GM23248 (cell line): Measurements from ENCODE around the gene WFIKKN1. TPM values are rescaled to one million over a fixed set of nuclear protein-coding genes. Genes with fewer than 3 reads are reported as not detected.

Experiments
- DNase-seq: peaks from one replicate; pipeline ENCODE4 v3.0.0-alpha.2; 2015
- H2AFZ ChIP-seq: fragments of 200-600 bp; sonication (generic); 2 replicates; pipeline ENCODE4 v1.6.1; 2016; ENCODE audit warnings: antibody characterized with exemption
- H3F3A ChIP-seq: fragments of 200-600 bp; sonication (generic); 2 replicates; pipeline ENCODE4 v1.6.1; 2016; ENCODE audit warnings: mild to moderate bottlenecking, antibody characterized with exemption, mixed run types; ENCODE audit not compliant: insufficient read depth
- H3K27ac ChIP-seq: fragments of 200-600 bp; sonication (generic); 2 replicates; pipeline ENCODE4 v1.5.1; 2016; ENCODE audit warnings: mild to moderate bottlenecking
- H3K27me3 ChIP-seq: fragments of 200-600 bp; sonication (generic); replicated peaks from 2 replicates; pipeline ENCODE4 v1.6.1; 2016; ENCODE audit warnings: mild to moderate bottlenecking; ENCODE audit not compliant: insufficient read depth
- H3K36me3 ChIP-seq: fragments of 200-600 bp; sonication (generic); 2 replicates; pipeline ENCODE4 v1.6.1; 2016; ENCODE audit warnings: low read depth, mild to moderate bottlenecking
- H3K4me1 ChIP-seq: fragments of 200-600 bp; sonication (generic); 2 replicates; pipeline ENCODE4 v1.6.1; 2016; ENCODE audit warnings: mild to moderate bottlenecking; ENCODE audit not compliant: insufficient read depth
- H3K4me2 ChIP-seq: fragments of 200-600 bp; sonication (generic); one replicate; pipeline ENCODE4 v1.6.1; 2016; ENCODE audit warnings: mild to moderate bottlenecking; ENCODE audit not compliant: unreplicated experiment
- H3K4me3 ChIP-seq: fragments of 200-600 bp; sonication (generic); 2 replicates; pipeline ENCODE4 v1.5.1; 2016; ENCODE audit warnings: mild to moderate bottlenecking
- H3K79me2 ChIP-seq: fragments of 200-600 bp; sonication (generic); 2 replicates; pipeline ENCODE4 v1.6.1; 2016; ENCODE audit warnings: mild to moderate bottlenecking; ENCODE audit not compliant: insufficient read depth
- H3K9ac ChIP-seq: fragments of 200-600 bp; sonication (generic); 2 replicates; pipeline ENCODE4 v1.6.1; 2016; ENCODE audit warnings: mild to moderate bottlenecking
- H3K9me2 ChIP-seq: fragments of 200-600 bp; sonication (generic); 2 replicates; pipeline ENCODE4 v1.6.1; 2016; ENCODE audit warnings: mixed run types, mild to moderate bottlenecking, moderate library complexity; ENCODE audit not compliant: insufficient read depth
- H3K9me3 ChIP-seq: fragments of 200-600 bp; sonication (generic); one replicate; pipeline ENCODE4 v1.6.1; 2017; ENCODE audit warnings: low read depth
- H4K20me1 ChIP-seq: fragments of 200-600 bp; sonication (generic); 2 replicates; pipeline ENCODE4 v1.6.0; 2016; ENCODE audit not compliant: insufficient read depth
- EZH2 ChIP-seq: fragments of 200-600 bp; sonication (generic); IDR thresholded peaks from 2 replicates; pipeline ENCODE4 v1.6.1; 2018; ENCODE audit warnings: antibody characterized with exemption, mild to moderate bottlenecking; ENCODE audit not compliant: insufficient read depth, poor library complexity, severe bottlenecking
- EZH2phosphoT487 ChIP-seq: fragments of 200-600 bp; sonication (generic); IDR thresholded peaks from 2 replicates; pipeline ENCODE4 v1.6.1; 2018; ENCODE audit warnings: antibody characterized with exemption, moderate library complexity, mild to moderate bottlenecking, low read depth; ENCODE audit not compliant: insufficient read depth
- WGBS, 2 experiments: methylation state at CpG; one replicate each; pipeline ENCODE4 v1.1.6; 2015 to 2017; ENCODE audit warnings: low lambda C conversion rate in 2 of 2, low coverage in 1 of 2; ENCODE audit errors: missing lambda C conversion rate in 2 of 2; 5-methylcytosine and 5-hydroxymethylcytosine counted together
- in situ Hi-C: fragments of 300-500 bp; cut with MboI; formaldehyde crosslinking; loops from 2 replicates; pipeline ENCODE4 v1.15.0; 2020
- polyA plus RNA-seq: library from polyadenylated mRNA; unstranded; fragments of >200 nt; fragmentation: Nextera tagmentation; extraction: Ambion mirVana; gene quantifications from 2 replicates; pipeline ENCODE4 v1.2.1, GENCODE V29; 2016
- total RNA-seq: library from RNA; depleted of rRNA; stranded (reverse); fragments of >200 nt; shearing (Covaris generic); gene quantifications from 2 replicates; pipeline ENCODE4 v1.2.3, GENCODE V29; 2014

WFIKKN1 gene
- total and polyA plus RNA-seq, 2 experiments from 2014 or later = not detected

- H4K20me1 ChIP-seq = no peaks in the 10 kb centered on the region
- H3K4me3 ChIP-seq = no peak overlapping the region
- peaks cover 15% of the 10 kb centered on the region for H3K4me1 ChIP-seq
- peak overlapping the region; percentile 87 for H3K27ac ChIP-seq
- no peak overlapping the region for H3K9ac ChIP-seq
- TF ChIP-seq EZH2phosphoT487 (no peak), EZH2 (no peak)
- in situ Hi-C loops = no loop called here
- H3K36me3 ChIP-seq = no peaks in the 10 kb centered on the region
- H3K27me3 ChIP-seq = no peaks in the 10 kb centered on the region
- H3K9me2 ChIP-seq = no peaks in the 10 kb centered on the region
- DNase-seq = peak; percentile 58
- H2AFZ ChIP-seq = no peak overlapping the region
- H3K9me3 ChIP-seq = no peaks in the 10 kb centered on the region
- 78% methylated on average over 50 of the region's 50 CpGs for WGBS, 2 experiments
- H3K79me2 ChIP-seq = no peaks in the 10 kb centered on the region
- peak overlapping the region; percentile 2 for H3K4me2 ChIP-seq
- 0 out of 2 replicates have a peak, but pooled peaks cover 4% of the 10 kb centered on the region for H3F3A ChIP-seq
Observed at GRCh38 chr16:627454-628239, 3.1 kb upstream of the WFIKKN1 start.

DNA sequence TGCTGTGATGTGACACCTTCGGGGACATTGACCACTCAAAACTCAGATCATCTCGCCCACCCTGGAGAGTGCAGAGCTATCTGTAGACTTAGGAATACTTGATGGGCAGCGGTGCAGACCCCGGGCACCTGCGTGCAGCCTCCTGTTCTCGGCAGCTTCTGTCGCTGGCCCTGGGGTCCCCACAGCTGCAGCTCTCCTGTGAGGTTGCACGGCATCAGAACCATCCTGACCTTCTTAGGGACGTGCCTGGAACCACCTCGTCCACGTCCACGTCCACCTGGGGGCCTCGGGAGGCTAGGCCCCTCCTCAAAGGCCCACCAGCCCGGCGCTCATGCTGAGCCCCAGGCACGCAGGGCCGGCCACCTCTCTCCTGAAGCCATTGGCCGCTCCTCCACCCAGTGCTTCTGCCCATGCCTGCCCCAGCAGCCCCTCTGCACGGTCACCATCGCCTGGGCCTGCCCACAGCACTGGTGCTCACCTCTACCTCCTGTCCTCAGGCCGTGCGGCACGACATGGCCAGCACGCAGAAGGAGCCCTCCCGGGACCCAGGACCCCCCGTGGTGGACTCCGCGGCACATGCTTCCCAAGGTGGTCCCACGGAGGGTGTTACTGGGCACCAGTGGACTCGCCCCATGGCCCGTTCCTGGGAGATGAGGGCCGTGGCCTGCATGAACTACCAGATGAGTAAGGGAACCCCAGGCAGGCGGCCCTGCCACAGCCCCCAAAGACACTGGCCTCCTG is 2.3 kb upstream of the WFIKKN1 start:
- 91% methylated on average over 28 to 33 of the region's 33 CpGs for WGBS, 2 experiments

DNA sequence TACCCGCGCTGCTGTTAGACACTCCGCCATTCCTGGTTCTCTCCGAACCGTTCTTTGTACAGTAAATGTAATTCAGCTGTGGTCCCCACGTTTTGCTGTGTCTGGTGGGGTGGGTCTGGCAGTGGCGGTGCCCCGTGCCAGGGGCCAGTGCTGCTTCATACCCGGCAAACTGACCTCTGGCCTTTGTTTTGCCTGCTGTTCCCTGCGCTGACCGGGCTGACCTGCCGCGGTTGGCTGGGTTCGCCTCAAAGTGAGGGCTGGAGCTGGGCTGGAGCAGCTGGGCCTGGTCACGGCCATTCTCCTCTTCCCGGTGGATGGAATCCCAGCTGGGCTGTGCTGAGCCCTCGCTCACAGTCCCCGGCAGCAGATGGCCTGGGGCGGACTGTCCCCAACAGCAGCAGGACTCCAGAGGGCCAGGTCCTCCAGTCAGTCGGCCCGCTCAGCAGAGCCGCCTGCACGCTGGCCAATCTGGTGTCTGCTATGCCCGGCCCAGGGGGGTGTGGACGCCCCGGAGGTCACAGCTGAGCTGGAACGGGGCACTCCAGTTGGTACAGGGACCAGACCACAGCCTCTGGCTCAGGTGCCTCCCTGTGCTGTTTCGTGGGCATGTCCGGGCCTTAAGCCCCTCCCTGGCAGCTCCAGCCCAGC is 1.5 kb upstream of the WFIKKN1 start:
- no peak for DNase-seq
- Histone ChIP-seq H3K27me3 (no peaks in the 10 kb centered on the region), H3F3A (0 out of 2 replicates have a peak, but pooled peaks cover 4% of the 10 kb centered on the region), H3K9me2 (no peaks in the 10 kb centered on the region), H3K9ac (no peak overlapping the region), H2AFZ (no peak overlapping the region), H3K27ac (no peak overlapping the region), H3K9me3 (no peaks in the 10 kb centered on the region), H3K79me2 (no peaks in the 10 kb centered on the region), H4K20me1 (no peaks in the 10 kb centered on the region), H3K36me3 (no peaks in the 10 kb centered on the region), H3K4me3 (no peak overlapping the region), H3K4me2 (no peak overlapping the region), H3K4me1 (peaks cover 15% of the 10 kb centered on the region)
- in situ Hi-C loops = no loop called here
- TF ChIP-seq EZH2 = no peak
- TF ChIP-seq EZH2phosphoT487 = no peak
- WGBS, 2 experiments = 83 to 84% methylated on average over 27 to 29 of the region's 29 CpGs

More for the DNA sequence above, 2.3 kb upstream of the WFIKKN1 start:
- no peaks in the 10 kb centered on the region for H3K9me2 ChIP-seq
- peaks cover 15% of the 10 kb centered on the region for H3K4me1 ChIP-seq
- TF ChIP-seq EZH2 (no peak), EZH2phosphoT487 (no peak)
- no peak for DNase-seq
- no peaks in the 10 kb centered on the region for H3K9me3 ChIP-seq
- no peak overlapping the region for H2AFZ ChIP-seq
- no peaks in the 10 kb centered on the region for H3K36me3 ChIP-seq
- H3K79me2 ChIP-seq = no peaks in the 10 kb centered on the region
- H3K27me3 ChIP-seq = no peaks in the 10 kb centered on the region
- no peak overlapping the region for H3K4me3 ChIP-seq
- H3K4me2 ChIP-seq = no peak overlapping the region
- H3F3A ChIP-seq = 0 out of 2 replicates have a peak, but pooled peaks cover 4% of the 10 kb centered on the region
- no peaks in the 10 kb centered on the region for H4K20me1 ChIP-seq
- H3K27ac ChIP-seq = no peak overlapping the region
- in situ Hi-C loops = no loop called here
- H3K9ac ChIP-seq = no peak overlapping the region

GRCh38 chr16:629833-630248 is 944 bp upstream of the WFIKKN1 start:
- Histone ChIP-seq H3K4me1 (peaks cover 16% of the 10 kb centered on the region), H3K9me3 (no peaks in the 10 kb centered on the region), H3K4me2 (no peak overlapping the region), H3K79me2 (0 out of 2 replicates have a peak, but pooled peaks cover 4% of the 10 kb centered on the region), H3F3A (0 out of 2 replicates have a peak, but pooled peaks cover 4% of the 10 kb centered on the region), H3K36me3 (no peaks in the 10 kb centered on the region), H2AFZ (no peak overlapping the region), H3K9me2 (no peaks in the 10 kb centered on the region), H3K9ac (no peak overlapping the region), H3K4me3 (no peak overlapping the region), H3K27me3 (no peaks in the 10 kb centered on the region), H4K20me1 (no peaks in the 10 kb centered on the region), H3K27ac (no peak overlapping the region)
- TF ChIP-seq EZH2phosphoT487 = no peak
- no peak for TF ChIP-seq EZH2
- in situ Hi-C loops = no loop called here
- 52 to 53% methylated on average over 10 to 11 of the region's 11 CpGs for WGBS, 2 experiments
- no peak for DNase-seq
